Measurements from ENCODE around the gene FXYD4.
"Not testable (repeated sequence)": the region's sequence is repeated elsewhere in the genome, so short reads cannot be mapped to it uniquely, and the experiment has no call there.

FXYD4 gene, protein sequence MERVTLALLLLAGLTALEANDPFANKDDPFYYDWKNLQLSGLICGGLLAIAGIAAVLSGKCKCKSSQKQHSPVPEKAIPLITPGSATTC

DNA sequence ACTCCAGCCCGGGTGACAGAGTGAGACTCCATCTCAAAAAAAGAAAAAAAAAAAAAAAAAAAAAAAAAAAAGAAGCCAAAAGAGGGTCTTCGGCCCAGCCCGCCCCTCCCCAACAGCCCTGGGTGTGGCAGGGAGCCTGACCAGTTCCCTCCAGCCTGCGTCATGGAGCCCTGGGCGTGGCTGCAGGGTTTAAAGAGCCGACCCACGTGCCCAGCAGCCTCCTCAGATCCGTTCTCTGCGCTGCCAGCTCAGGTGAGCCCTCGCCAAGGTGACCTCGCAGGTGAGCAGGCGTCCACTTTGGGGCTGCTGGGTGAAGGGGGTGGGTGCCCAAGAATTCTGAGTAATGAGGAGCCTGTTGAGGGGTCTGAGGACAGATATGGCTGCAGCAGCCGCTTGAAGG, at the start of gene FXYD4:
TSS of gene FXYD4 (plus strand) at position 219 of the 400 bp plus-strand sequence. CDS start 2,111 bp downstream, outside the sequence.
- no peak for DNase-seq

DNA sequence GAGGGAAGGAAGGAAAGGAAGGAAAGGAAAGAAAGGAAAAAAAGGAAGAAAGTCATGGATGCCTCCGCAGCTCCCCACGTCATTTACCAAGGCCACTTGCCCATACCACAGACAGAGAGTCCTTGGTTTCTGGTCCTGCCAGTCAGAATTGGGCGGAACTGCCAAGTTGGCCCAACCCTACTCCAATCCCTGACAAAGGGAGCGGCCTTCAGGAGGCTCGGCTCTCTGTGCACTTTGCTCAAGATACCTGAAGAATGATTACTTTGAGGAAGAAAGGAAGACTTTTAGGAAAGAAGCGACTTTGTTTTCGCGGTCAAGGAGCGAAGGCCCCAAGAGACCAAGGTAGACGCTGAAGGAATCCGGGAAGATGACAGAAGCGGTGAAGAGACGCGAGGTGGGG, 49.1 kb upstream of the FXYD4 start:
- DNase-seq, result no peak

DNA sequence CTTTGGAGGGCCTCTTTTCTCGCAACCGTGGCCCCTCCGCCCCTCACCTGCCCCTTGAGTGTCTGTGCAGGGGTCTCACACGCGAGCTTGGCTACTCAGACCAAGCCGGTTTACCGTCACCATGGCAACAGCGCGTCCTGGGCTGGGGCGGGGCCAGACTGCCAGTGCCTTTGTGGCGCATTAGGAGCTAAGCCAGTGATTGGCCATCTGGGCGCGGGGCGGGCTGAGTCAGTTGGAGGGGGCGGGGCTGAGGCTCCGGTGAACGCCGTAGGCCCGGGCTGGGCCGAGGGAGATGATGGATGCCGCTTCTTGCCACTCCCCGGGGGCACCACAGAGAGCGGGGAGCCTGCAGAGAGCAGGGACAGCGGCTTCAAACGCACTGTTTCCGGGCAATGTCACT, 48.7 kb upstream of the FXYD4 start:
- peak; percentile 68 for DNase-seq

DNA sequence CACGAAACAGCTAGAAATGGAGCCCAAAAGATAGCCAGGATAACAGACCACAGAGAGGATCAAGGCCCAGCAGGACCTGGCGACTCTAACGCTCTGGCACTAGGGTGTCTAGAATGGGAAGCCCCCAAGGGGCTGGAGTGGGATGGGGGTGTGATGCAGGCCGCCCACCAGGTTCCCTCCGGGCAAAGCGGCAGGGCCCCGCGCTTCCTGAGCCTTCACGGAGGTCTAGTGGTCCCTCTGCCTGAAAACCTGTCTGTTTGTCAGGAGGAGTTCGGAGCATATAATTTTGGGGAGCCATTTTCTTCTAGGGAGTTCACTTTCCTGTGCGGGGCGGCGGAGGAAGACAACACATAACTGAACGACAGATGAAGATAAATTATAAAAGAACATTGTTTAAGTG, 48.2 kb upstream of the FXYD4 start:
- DNase-seq, result no peak

DNA sequence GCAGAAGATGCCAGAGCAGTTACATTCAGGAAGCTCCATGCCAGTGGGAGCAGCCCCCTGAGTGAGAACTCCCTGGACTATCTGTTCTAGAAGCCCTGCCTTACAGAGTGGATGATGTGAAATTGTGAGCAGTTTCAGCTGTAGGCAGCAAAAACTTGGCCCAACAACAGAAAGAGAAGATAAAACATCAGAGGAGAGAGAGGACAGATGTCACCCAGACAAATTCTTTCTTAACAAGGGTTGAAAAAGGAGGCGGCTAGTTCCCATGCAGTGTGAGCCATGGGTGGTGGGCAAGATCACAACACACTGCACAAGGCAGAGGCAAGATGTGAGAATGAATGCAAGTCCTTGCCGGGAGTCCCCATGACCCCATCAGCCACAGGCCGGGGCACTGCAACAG, 46.6 kb upstream of the FXYD4 start:
- DNase-seq, result no peak

DNA sequence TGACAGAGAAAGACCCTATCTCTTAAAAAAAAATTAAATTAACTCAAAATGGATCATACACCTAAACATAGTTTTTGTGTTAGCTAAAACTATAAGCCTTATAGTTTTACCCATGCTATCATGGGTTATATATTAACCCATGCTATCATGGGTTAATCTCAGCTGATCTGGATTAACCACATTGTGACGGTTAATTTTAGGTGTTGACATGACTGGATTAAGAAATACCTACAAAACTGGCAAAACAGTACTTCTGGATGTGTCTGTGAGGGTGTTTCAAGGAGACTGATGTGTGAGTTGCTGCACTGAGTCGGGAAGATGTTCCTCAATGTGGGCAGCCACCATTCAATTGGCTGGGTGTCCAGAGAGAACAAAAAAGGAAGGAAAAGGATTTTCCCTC, 44.3 kb upstream of the FXYD4 start:
- DNase-seq, result no peak

DNA sequence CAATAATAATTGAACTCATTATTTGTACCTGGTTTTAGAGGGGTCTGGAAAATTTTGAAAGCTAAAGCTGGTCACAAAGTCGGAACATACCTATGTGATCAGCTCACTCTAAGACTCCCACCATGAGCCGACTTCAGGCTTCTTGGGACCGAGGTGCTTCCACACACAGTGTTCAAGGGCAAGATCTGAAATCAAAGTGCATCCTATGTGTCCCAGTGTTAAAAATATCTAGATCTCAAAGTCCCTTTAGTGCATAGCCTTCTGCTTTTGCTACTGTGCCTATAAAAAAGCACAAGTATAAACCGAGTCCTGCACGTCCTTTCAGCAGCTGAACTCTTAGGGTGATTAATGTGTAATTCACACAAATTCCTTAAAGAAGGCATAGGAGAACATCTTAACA, 43.5 kb upstream of the FXYD4 start:
- DNase-seq, result no peak

DNA sequence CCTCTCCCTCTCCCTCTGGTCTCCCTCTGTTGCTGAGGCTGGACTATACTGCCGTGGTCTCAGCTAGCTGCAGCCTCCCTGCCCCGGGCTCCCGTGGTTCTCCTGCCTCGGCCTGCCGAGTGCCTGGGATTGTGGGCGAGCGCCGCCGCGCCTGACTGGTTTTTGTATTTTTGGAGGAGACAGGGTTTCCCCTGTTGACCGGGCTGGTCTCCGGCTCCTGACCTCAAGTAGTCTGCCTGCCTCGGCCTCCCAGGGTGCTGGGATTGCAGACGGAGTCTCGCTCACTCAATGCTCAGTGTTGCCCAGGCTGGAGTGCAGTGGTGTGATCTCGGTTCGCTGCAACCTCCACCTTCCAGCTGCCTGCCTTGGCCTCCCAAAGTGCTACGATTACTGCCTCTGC, 42.6 kb upstream of the FXYD4 start:
- DNase-seq, result not testable (repeated sequence)

DNA sequence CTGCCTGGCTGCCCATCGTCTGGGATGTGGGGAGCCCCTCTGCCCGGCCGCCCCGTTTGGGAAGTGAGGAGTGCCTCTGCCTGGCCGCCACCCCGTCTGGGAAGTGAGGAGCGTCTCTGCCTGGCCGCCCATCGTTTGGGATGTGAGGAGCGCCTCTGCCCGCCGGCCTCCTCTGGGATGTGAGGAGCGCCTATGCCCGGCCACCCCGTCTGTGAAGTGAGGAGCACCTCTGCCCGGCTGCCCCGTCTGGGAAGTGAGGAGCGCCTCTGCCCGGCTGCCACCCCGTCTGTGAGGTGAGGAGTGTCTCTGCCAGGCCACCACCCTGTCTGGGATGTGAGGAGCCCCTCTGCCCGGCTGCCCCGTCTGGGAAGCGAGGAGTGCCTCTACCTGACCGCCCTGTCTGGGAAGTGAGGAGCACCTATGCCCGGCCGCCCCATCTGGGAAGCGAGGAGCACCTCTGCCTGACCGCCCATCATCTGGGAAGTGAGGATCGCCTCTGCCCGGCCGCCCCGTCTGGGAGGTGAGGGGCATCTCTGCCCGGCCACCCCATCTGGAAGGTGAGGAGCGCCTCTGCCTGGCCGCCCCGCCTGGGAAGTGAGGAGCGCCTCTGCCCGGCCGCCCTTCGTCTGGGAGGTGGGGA, 42.1 kb upstream of the FXYD4 start:
- DNase-seq, result not testable (repeated sequence)

DNA sequence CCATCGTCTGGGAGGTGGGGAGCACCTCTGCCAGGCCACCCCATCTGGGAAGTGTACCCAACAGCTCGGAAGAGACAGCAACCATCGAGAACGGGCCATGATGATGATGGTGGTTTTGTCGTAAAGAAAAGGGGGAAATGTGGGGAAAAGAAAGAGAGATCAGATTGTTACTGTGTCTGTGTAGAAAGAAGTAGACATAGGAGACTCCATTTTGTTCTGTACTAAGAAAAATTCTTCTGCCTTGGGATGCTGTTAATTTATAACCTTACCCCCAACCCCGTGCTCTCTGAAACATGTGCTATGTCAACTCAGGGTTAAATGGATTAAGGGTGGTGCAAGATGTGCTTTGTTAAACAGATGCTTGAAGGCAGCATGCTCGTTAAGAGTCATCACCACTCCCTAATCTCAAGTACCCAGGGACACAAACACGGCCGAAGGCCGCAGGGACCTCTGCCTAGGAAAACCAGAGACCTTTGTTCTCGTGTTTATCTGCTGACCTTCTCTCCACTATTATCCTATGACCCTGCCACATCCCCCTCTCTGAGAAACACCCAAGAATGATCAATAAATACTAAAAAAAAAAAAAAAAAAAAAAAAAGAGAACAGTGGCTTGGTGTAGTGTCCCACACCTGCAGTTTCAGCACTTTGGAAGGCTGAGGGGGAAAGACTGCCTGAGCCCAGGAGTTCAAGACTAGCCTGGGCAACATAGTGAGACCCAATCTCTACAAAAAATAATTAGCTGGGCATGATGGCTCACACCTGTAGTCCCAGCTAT, 41.2 kb upstream of the FXYD4 start:
- not testable (repeated sequence) for DNase-seq

DNA sequence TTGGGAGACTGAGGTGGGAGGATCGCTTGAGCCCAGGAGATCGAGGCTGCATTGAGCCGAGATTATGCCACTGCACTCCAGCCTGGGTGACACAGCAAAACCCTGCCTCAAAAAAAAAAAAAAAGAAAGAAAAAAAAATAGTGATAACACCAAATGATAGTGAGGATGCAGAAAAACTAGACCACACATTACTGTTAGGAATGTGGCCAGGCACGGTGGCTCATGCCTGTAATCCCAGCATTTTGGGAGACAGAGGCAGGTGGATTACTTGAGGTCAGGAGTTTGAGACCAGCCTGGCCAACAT, 40.7 kb upstream of the FXYD4 start:
- DNase-seq, result not testable (repeated sequence)

DNA sequence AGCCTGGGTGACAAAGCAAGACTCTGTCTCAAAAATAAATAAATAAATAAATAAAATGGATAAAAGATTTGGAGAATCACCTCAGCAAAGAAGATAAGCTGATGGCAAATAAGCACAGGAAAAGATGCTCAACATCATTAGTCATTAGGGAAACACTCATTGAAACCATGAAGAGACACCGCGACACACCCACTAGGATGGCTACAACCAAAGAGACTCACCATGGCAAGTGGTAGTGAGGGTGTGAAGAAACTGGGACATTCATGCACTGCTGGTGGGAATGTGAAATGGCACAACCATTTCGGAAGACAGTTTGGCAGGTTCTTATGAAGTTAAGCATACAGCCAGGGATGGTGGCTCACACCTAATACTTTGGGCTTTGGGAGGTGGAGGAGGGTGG, 37.8 kb upstream of the FXYD4 start:
- DNase-seq, result no peak

DNA sequence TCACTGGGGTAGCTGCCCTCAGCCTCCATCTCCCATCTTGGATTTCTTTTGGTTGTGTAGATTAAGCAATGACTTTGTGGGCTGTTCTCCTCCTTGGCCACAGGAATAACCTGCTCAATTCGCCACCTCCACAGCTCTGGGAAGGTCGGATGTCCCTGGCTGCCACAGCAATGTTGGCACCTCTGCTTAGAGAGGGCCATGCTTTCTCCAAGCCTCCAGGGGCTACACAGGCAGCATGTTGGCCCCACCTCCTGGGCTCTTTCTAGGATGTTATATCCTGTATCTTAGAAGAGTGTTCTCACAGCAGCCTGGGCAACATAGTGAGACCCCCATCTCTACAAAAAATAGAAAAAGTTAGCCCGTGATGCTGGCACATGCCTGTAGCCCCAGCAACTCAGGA, 35.4 kb upstream of the FXYD4 start:
- DNase-seq, result no peak

DNA sequence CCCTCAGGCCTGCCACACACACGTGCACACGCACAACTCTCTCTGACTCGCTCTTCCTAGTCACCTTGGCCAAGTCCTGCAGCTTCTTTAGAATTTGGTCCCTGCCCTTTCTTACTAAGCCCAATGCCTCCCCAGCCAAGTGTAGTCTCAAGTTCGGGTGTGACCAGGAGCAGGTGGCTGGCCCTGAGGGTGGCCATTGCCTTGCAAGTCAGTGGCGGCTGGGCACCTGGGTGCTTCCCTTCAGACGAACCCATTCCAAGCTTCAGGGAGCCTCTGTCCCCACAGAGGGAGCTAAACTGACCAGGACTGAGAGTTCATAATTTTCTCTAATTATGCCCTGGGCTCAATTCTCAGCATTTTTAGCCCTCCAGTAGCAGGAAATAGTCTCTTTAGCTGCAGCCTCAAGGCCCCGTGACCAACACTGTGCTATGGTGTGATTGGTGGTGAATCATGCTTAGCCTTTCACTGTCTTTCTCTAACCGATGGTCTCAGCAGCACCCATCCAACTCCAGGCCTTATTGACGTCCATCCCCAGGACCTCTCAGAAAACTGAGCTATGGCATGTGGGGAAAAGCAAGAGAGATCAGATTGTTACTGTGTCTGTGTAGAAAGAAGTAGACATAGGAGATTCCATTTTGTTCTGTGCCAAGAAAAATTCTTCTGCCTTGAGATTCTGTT, 34.7 kb upstream of the FXYD4 start:
- peak; percentile 24 for DNase-seq

DNA sequence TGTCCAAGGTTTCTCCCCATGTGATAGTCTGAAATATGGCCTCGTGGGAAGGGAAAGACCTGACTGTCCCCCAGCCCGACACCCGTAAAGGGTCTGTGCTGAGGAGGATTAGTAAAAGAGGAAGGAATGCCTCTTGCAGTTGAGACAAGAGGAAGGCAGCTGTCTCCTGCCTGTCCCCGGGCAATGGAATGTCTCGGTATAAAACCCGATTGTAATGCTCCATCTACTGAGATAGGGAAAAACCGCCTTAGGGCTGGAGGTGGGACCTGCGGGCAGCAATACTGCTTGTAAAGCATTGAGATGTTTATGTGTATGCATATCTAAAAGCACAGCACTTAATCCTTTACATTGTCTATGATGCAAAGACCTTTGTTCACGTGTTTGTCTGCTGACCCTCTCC, 33.9 kb upstream of the FXYD4 start:
- not testable (repeated sequence) for DNase-seq

DNA sequence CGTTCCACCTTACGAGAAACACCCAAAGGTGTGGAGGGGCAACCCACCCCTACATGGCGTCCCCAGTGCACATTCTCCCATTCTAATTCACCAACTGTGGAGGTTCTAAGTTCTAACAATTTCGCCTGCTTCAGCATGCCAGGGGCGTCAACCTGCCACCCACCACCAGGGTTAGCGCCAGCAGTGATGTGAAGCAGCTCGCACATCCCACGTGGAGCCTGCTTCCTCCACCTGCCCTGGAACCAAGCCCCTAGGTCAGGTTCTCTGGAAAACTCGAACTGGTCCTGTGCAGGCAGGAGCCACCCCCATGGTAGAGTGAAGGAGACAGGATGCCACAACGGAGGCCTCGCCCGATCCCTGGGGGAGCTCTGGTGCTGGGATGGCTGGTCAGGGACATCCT, 33.3 kb upstream of the FXYD4 start:
- DNase-seq, result no peak

DNA sequence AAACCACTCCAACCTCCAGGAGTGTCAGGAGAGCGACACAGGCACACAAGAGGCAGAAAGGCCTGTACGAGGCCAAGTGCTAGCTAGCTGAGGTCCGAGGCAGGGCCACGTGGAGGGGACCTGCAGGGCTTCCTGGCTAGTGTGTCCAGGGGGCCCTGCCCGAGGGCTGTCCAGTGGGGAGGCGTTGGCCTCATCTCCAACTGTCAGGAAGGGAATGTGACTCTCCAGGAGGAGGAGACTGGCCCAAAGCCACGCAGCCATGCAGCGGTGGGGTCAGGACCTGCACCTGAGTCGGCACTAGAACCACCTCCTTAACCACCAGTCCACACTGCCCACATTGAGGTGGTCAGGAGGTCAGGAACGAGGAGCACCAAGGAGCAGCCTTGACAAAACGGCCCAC, 32.3 kb upstream of the FXYD4 start:
- DNase-seq, result no peak

DNA sequence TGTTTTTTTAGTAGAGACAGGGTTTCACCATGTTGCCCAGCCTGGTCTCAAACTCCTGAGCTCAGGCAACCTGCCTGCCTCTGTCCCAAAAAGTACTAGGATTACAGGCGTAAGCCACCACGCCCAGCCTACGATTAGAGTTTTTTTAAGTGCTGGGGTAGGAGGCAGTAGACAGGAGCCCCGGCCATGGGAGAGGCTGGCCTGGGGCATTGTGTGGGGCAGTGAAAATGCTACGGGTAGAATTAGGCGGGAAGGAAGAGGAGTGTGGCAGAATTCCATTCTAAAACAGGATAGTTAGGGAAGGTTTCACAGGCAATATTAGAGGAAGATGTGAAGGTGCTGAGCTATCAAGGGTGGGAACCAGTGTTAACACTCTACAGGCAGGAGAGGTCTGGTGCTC, 31.3 kb upstream of the FXYD4 start:
- DNase-seq, result no peak

DNA sequence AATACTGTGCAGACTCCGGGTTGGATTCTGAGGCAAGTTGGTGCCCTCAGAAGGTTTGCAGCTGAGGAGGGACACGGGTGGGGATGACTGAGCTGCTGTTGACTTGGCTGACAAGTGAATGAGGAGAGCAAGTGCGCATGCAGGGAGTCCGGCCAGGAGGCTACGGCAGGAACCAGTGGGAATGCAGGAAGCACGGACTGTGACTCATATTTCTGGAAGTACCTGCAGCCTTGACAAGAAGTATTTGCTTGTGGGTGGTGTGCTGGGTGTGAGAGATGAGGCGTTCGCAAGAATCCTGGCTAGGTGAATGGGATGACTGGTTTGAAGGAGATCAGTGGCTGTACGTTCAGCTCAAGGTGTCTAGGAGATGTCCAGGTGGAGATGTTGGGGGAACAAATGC, 30.8 kb upstream of the FXYD4 start:
- DNase-seq, result no peak

DNA sequence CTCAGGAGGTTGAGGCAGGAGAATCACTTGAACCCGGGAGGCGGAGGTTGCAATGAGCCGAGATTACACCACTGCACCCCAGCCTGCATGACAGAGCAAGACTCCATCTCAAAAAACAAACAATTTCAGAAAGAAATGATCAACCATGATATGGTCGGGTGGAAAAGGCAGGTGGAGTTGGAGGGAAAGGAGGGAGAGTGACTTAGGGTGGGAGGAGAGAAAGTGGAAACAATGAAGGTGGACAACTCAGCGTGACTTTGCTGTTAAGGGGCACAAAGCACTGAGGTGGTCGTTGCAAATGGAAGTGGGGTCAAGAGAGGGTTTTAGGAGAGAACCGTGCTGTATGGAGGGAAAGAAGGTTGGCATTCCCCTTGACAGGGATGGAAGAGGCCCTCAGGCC, 30.0 kb upstream of the FXYD4 start:
- no peak for DNase-seq

DNA sequence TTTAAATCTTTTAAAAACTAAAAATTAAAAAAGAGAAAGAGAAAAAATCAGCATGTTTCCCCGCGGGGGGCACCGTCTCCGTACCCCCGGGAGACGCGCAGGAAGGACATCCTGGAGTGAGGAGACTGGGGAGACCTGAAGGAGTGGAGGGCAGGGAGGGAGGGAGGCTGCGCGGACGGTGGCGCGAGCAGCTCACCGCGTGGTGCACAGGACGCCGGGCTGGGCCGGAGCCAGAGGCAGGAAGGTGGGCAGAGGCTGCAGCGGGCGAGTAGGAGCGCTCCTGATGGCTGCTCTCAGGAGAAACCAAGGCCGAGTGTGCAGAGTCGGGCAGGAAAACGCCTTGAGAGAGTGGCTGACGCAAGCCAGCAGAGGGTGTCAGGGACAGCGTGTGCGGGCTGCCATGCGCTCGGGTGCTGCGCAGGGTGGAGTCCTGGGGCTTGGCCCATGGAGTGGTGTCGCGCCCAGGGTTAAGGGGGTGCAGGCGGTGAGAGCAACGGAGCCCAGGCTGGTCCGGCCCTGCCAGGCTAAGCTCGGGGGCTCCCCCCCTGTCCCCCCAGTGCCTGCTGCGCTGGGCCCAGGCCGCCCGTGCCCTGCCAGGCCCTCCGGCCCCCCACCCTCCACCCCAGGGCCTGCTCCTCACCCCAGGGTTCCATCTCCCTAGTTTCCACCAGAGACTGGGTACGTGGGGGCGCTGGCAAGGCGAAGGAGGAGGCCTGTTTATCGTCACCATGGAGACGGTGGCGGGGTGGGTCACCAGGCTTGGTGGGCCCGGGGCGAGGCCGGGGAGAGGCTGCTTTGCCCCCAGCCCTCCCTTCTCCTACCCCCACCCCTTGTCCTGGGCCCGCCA, 28.9 kb upstream of the FXYD4 start:
- DNase-seq, result no peak

DNA sequence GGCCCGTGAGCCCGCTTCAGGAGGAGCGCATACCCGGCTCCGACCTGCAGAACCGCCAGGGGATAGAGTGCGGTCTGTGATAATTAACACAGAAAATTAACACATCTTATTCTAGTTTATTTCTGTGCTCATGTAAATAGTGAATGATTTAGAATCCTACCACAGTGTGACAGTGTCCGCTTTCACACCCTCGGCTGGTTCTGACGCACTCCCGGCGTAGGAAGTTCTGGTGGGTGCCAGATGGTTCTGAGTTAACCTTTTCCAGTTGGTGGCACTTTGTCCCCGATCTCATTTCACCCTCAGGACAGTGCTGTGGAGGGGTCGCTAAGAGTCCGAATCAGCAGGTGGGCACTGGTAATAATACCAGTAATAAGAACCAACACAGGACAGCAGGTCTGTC, 28.3 kb upstream of the FXYD4 start:
- no peak for DNase-seq

DNA sequence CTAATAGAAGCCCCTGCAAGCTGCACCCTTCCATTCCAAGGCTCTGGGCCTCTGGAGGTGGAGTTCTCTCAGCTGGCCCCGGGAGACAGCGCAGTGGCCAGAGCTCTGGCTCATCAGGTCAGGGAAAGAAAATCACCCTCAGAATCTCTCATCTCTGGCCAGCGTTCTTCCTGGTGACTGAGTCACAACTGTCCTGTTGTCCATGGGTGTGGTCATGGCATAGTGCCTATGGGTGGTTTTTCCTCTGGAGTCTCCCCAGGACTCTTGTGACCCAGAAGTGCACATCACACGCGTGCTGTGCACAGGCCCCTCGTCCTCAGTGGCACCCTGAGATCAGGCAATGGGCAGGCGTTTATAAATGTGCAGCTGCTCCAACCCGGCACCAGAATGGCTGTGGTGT, 27.4 kb upstream of the FXYD4 start:
- no peak for DNase-seq

Data from suppressor macrophage treated with lipopolysaccharide for 4 hours (primary cell).